NCI-H1694 treated with DMSO at 0.1 percent for 48 hours (cell line): ENCODE measurements around the gene TOX2.

Experiments used
- DNase-seq: peaks from one replicate; lab custom pipeline; 2025; lab: John Stamatoyannopoulos, UW

TOX2 gene

DNA sequence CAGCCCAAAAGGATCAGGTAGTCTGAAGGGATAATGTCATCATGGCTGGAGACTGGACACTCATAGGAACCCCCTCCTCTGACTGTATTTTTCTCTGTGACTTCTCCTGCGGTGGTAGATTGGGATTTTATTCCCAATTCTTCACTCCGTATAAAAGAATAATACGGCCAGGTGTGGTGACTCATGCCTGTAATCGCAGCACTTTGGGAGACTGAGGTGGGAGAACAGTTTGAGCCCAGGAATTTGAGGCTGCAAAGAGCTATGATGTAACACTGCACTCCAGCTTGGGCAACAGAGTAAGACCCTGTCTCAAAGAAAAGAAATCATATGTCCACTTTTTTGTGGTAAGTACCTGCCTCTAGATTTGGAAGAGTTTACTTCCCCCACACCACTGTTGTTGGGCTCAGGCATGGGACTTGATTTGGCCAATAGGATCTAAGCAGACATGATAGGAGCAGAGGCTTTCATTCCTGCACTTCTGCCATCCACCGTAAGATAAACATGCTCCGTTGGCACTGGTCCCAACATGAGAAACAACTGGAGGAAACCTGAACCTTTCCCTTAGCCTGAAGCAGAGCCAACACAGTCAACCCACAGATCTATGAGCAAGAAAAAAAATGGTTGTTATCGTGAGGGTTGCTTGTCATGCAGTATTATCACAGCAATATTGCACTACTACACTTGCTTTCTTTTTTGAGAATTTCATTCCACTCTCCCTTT is 190.3 kb downstream of the TOX2 start:
- no peak for DNase-seq

- DNase-seq: no peak
These were observed 192.0 kb downstream of the TOX2 start for GRCh38 chr20:44106615-44107014.

DNA sequence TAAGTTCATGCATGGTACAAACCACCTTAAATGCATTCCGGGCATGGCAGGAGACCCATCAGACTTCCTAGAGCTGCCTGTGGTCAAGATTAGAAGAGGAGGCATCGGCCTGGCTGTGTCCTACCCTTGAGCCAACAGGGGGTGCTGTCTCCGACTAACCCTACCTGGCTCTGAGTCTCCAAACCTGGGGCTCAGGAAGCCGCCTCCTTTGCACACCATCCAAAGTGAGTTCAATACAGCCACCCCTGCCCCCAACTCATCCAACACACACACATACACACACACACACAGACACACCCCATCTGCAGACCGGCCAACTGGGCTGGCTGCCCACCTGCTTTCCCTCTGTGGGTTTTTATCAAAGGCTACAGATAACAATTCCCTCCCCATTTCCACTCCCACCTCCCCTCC is 195.3 kb downstream of the TOX2 start:
- no peak for DNase-seq

- DNase-seq: no peak
These were observed 196.3 kb downstream of the TOX2 start for GRCh38 chr20:44110816-44111568.

DNA sequence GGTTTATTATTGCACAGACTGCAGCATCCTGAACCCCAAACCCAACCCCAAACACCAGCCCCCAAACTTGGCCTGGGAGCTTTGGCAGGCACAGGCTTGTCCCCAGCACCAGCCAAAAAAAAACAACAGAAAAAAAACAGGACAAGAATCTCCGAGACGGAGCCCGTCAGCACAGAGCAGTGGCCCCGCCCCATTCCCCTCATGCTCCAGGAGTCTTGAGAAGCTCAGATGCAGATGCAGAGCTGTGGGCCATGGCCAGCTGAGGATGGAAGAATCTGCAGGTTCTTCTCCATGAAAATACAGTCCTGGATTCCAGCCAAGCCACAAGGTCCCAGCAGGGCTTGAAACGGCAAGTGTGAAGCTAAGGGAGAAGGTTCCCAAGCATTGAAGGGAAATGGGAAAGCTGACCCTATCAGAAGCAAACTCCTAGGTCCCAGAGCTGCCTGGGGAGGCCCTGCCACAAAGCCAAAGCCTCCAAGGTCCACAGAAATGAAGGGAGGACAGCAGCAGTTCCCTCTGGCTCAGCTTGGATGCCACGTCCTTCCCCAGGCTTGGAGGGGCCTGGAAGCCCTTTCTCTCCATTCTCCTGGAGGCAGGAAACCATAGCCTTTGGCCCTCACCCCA is 197.2 kb downstream of the TOX2 start:
- DNase-seq: no peak

- no peak for DNase-seq
These were observed 197.8 kb downstream of the TOX2 start for GRCh38 chr20:44112456-44112855.

DNA sequence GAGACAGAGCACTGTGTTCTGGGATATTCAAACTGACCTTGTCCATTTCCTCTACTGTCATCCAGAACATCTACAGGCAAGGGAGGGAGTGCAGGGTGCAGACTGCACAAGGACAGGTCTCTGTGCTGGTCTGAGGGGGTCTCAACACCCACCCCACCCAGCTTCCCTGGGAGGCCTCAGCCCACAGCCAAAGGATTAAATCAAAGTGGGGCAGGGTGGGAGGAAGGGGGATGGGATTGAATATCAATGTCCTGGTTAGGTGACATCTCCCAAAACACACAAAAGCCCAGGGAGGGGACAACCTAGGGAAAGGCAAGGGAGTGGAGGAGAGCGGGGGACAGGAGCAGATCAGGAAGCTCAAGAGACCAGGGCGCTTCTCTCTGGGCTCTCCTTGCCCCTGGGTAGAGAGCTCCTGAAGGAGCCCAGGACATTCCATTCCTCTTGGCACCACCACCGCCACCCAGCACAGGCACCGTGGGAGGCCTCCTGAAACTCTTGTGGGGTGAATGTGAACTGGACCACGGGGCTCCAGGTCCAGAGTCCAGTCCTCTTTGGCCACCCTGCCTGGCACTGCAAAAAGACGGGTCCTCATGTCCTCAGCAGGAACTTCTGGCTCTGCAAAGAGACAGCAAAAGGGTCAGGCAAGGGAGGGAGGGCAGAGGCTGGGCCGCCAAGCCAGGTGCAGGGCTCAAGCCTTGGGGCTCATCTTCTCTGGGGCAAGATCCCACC is 198.4 kb downstream of the TOX2 start:
- DNase-seq: no peak

- no peak for DNase-seq
These were observed 199.1 kb downstream of the TOX2 start for GRCh38 chr20:44113618-44114376.

DNA sequence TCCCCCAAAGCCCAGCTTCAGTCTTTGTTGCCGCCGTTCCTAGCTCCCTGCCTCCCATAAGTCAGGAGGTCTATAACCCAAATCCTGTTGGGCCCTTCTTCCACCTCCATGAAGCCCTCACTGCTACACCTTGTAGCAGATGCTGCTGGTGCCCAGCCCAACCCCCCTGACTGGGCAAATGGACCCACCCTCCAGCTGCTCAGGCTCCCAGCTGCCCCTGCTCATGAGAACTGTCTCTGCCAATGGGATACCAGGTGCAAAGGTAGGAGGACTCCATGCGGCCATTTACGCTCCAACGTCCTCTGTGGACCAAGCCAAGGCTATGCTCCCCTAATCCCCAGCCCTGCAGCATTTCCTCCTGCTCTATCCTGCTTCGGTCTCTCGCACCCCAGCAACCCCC is 200.5 kb downstream of the TOX2 start:
- DNase-seq: no peak

GRCh38 chr20:44115762-44116644 is 201.4 kb downstream of the TOX2 start:
- no peak for DNase-seq

- DNase-seq: no peak
These were observed 202.9 kb downstream of the TOX2 start for GRCh38 chr20:44117296-44118184.

DNA sequence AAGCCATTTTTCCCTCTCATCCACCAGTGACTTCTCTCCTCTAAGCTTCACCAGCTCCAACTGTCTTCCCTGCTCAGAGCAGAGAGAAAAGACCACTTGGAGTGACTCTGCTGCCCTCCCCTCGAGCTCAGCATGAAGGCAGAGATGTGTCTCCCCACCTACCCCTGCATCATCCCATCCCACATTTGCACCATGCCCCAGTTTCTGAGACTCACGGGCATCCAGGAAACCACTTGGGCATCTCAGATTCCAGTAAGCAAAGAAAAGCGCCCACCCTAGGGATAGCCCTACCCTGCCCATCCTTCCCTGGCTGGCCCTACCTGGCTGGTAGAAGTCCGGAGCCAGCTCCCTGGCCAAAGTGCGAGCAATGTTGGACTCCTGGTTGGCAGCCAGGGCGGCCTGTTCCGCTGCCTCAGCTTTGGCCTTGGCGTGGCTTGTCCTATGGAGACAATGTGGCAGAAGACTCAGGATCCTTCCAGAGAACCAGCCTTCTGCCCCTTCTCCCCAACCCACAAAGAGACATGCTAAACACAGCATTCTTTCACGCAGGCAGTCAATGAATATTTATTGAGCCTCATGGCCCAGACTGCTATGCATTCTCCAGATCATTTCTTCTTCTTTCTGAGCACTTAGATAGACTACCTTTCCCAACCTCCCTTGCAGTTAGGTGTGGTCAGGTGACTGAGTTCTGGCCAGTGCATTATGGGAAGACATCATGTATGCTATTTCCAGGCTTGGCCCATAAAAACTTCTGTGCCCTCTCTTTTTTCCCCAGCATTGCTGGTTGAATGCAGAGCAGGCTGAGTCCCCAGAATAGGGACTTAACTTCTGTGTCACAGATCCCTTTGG is 203.8 kb downstream of the TOX2 start:
- no peak for DNase-seq
